GM19324 (cell line): ENCODE results near the gene BIRC7.

Source experiments
- ATAC-seq: cut with Tn5 transposase; IDR thresholded peaks from one replicate; pipeline ENCODE4 v1.9.1; 2021; ENCODE audit warnings: mild to moderate bottlenecking, moderate library complexity; ENCODE audit not compliant: unreplicated experiment, low FRiP score

Gene BIRC7

GRCh38 chr20:63261060-63261794 lies 25.5 kb downstream of the BIRC7 start:
- ATAC-seq, result no peak

GRCh38 chr20:63261795-63262528 lies 26.3 kb downstream of the BIRC7 start:
- ATAC-seq, result no peak

- no peak for ATAC-seq
Measured at GRCh38 chr20:63262836-63263235, 27.1 kb downstream of the BIRC7 start.

- ATAC-seq, result no peak
Measured at GRCh38 chr20:63264000-63264399, 28.3 kb downstream of the BIRC7 start.

GRCh38 chr20:63264519-63264918 lies 28.8 kb downstream of the BIRC7 start:
- ATAC-seq, result no peak

- ATAC-seq, result no peak
Measured at GRCh38 chr20:63265891-63266515, 30.3 kb downstream of the BIRC7 start.

- no peak for ATAC-seq
Measured at GRCh38 chr20:63267691-63268090, 32.0 kb downstream of the BIRC7 start.

- no peak for ATAC-seq
Measured at GRCh38 chr20:63268256-63268655, 32.6 kb downstream of the BIRC7 start.

GRCh38 chr20:63268671-63269439 lies 33.1 kb downstream of the BIRC7 start:
- ATAC-seq, result no peak

GRCh38 chr20:63269724-63270123 lies 34.0 kb downstream of the BIRC7 start:
- no peak for ATAC-seq

- no peak for ATAC-seq
Measured at GRCh38 chr20:63270606-63271325, 35.1 kb downstream of the BIRC7 start.

- peak; percentile 93 for ATAC-seq
Measured at GRCh38 chr20:63272105-63273058, 36.7 kb downstream of the BIRC7 start, which contains the start of gene ARFGAP1. TSS of gene ARFGAP1 (plus strand) at chr20:63272813. CDS start at chr20:63275581, 2,768 bp downstream.

- no peak for ATAC-seq
Measured at GRCh38 chr20:63273059-63273579, 37.4 kb downstream of the BIRC7 start.

- ATAC-seq, result no peak
Measured at GRCh38 chr20:63273635-63274380, 38.1 kb downstream of the BIRC7 start.

- no peak for ATAC-seq
Measured at GRCh38 chr20:63274381-63275228, 38.9 kb downstream of the BIRC7 start.

GRCh38 chr20:63275825-63276224 lies 40.1 kb downstream of the BIRC7 start:
- ATAC-seq, result no peak

GRCh38 chr20:63276956-63277355 lies 41.3 kb downstream of the BIRC7 start:
- ATAC-seq, result no peak
